ENCODE measurements around the gene MAML2. TPM values are rescaled to one million over a fixed set of nuclear protein-coding genes. Genes with fewer than 3 reads are reported as not detected.

MAML2 gene
- polyA plus RNA-seq, 3 donors = 0.57 to 7.6 (median 1.2) TPM

- Mint-ChIP-seq H3K27me3 (ENCODE audit: low read depth in 3 of 3) (no peaks in the 10 kb centered on the region), H3K27ac (peak overlapping the region; percentile 92 to 99 (median 98)), H3K9me3 (no peaks in the 10 kb centered on the region), H3K36me3 (no peaks in the 10 kb centered on the region), H3K4me3 (peak overlapping the region; percentile 81 to 92), H3K4me1 (peaks cover 51% of the 10 kb centered on the region)
- no peak for TF ChIP-seq CTCF (IDR thresholded peaks at IDR 0.05)
- Histone ChIP-seq H3K79me2 (ENCODE audit: insufficient read depth, low read length) (no peaks in the 10 kb centered on the region), H3K4me1 (ENCODE audit: control insufficient read depth in 1 of 2, insufficient read depth in 2 of 2, low read length in 2 of 2) (peaks cover 46 to 54% of the 10 kb centered on the region in 2 donors), H3K27ac (ENCODE audit: low read depth in 1 of 2, low read length in 2 of 2) (peak overlapping the region; percentile 92 to 93), H3K4me3 (replicated peaks in 1 of 3; ENCODE audit: low read depth in 2 of 3, low read length in 3 of 3) (peak overlapping the region; percentile 42 to 74 (median 48)), H4K20me1 (ENCODE audit: insufficient read depth, low read length) (no peaks in the 10 kb centered on the region), H3K9ac (ENCODE audit: insufficient read depth, low read length, poor library complexity, severe bottlenecking) (peak overlapping the region; percentile 64), H3K9me3 (replicated peaks in 1 of 2; ENCODE audit: control insufficient read depth in 1 of 2, insufficient read depth in 1 of 2, low read length in 2 of 2) (no peaks in the 10 kb centered on the region), H3K36me3 (replicated peaks in 1 of 2; ENCODE audit: control insufficient read depth in 1 of 2, insufficient read depth in 2 of 2, low read length in 2 of 2) (no peaks in the 10 kb centered on the region), H2AFZ (ENCODE audit: insufficient read depth, low read depth, low read length, poor library complexity, severe bottlenecking) (peak overlapping the region; percentile 75), H3K4me2 (replicated peaks; ENCODE audit: extremely low read depth, low read length, poor library complexity, severe bottlenecking) (peak overlapping the region; percentile 80), H3K27me3 (ENCODE audit: control insufficient read depth in 2 of 2, insufficient read depth in 2 of 2, low read length in 2 of 2) (no peaks in the 10 kb centered on the region)
- DNase-seq = peak; percentile 86 to 96 (median 94)
- WGBS (ENCODE audit: insufficient coverage) = under 1% methylated on average over 18 of the region's 19 CpGs
- intact Hi-C loops (cut with micrococcal nuclease) = loop anchor here in 1 of 2 donors (10.0 kb wide), 1 partner anchor 48 kb away; no protein-coding TSS in a partner anchor
Measured at GRCh38 chr11:96242971-96243647, 99.9 kb downstream of the MAML2 start.

GRCh38 chr11:96242191-96242847 lies 100.7 kb downstream of the MAML2 start:
- DNase-seq = peak; percentile 37 to 75 (median 67)
- no peaks in the 10 kb centered on the region for H4K20me1 ChIP-seq (ENCODE audit: insufficient read depth, low read length)
- 40% methylated on average over 1 of the region's 2 CpGs for WGBS (ENCODE audit: insufficient coverage)
- Mint-ChIP-seq H3K27me3 (ENCODE audit: low read depth in 3 of 3) (no peaks in the 10 kb centered on the region), H3K27ac (peak overlapping the region; percentile 92 to 99 (median 94)), H3K36me3 (no peaks in the 10 kb centered on the region), H3K4me1 (peaks cover 46% of the 10 kb centered on the region), H3K4me3 (peak overlapping the region in 1 of 2 donors; percentile 68), H3K9me3 (no peaks in the 10 kb centered on the region)
- peak overlapping the region in 1 of 2 donors; percentile 93 for H3K27ac ChIP-seq (ENCODE audit: low read depth in 1 of 2, low read length in 2 of 2)
- no peaks in the 10 kb centered on the region for H3K27me3 ChIP-seq (ENCODE audit: control insufficient read depth in 2 of 2, insufficient read depth in 2 of 2, low read length in 2 of 2)
- peak overlapping the region; percentile 80 for H3K4me2 ChIP-seq (replicated peaks; ENCODE audit: extremely low read depth, low read length, poor library complexity, severe bottlenecking)
- H3K9me3 ChIP-seq (replicated peaks in 1 of 2; ENCODE audit: control insufficient read depth in 1 of 2, insufficient read depth in 1 of 2, low read length in 2 of 2) = no peaks in the 10 kb centered on the region
- no peaks in the 10 kb centered on the region for H3K36me3 ChIP-seq (replicated peaks in 1 of 2; ENCODE audit: control insufficient read depth in 1 of 2, insufficient read depth in 2 of 2, low read length in 2 of 2)
- peak overlapping the region; percentile 64 for H3K9ac ChIP-seq (ENCODE audit: insufficient read depth, low read length, poor library complexity, severe bottlenecking)
- peak overlapping the region in 2 of 3 experiments; percentile 42 to 74 for H3K4me3 ChIP-seq (replicated peaks in 1 of 3; ENCODE audit: low read depth in 2 of 3, low read length in 3 of 3)
- H3K4me1 ChIP-seq (ENCODE audit: control insufficient read depth in 1 of 2, insufficient read depth in 2 of 2, low read length in 2 of 2) = peaks cover 42 to 50% of the 10 kb centered on the region in 2 donors
- intact Hi-C loops (cut with micrococcal nuclease) = loop anchor here in 1 of 2 donors (10.0 kb wide), 1 partner anchor 48 kb away; no protein-coding TSS in a partner anchor
- H2AFZ ChIP-seq (ENCODE audit: insufficient read depth, low read depth, low read length, poor library complexity, severe bottlenecking) = no peak overlapping the region
- no peak for TF ChIP-seq CTCF (IDR thresholded peaks at IDR 0.05)
- no peaks in the 10 kb centered on the region for H3K79me2 ChIP-seq (ENCODE audit: insufficient read depth, low read length)
